ENCODE data around the gene SBNO1. TPM values are rescaled to one million over a fixed set of nuclear protein-coding genes. Genes with fewer than 3 reads are reported as not detected.
"Not testable (repeated sequence)": the region's sequence is repeated elsewhere in the genome, so short reads cannot be mapped to it uniquely, and the experiment has no call there.

SBNO1 gene
- polyA plus RNA-seq (ENCODE audit: insufficient read length in 3 of 3) = 10 to 100 TPM; 31.5 to 32.2 (median 31.9) TPM

- DNase-seq (ENCODE audit: low read depth in 3 of 3, low spot score in 2 of 3) = peak; percentile 77 to 91 (median 84)
These were observed at the start of gene SBNO1 for GRCh38 chr12:123364532-123365024. TSS of gene SBNO1 (minus strand) at chr12:123364847. CDS start at chr12:123350441, 14,406 bp downstream.

- no peak for DNase-seq (ENCODE audit: low read depth in 3 of 3, low spot score in 2 of 3)
These were observed 45.4 kb upstream of the SBNO1 start for GRCh38 chr12:123410041-123410412.

GRCh38 chr12:123409284-123410040, 44.8 kb upstream of the SBNO1 start:
- not testable (repeated sequence) for DNase-seq (ENCODE audit: low read depth in 3 of 3, low spot score in 2 of 3)

- not testable (repeated sequence) for DNase-seq (ENCODE audit: low read depth in 3 of 3, low spot score in 2 of 3)
These were observed 44.0 kb upstream of the SBNO1 start for GRCh38 chr12:123408619-123409018.

- DNase-seq (ENCODE audit: low read depth in 3 of 3, low spot score in 2 of 3) = not testable (repeated sequence)
These were observed 43.3 kb upstream of the SBNO1 start for GRCh38 chr12:123407934-123408333.

GRCh38 chr12:123407269-123407668, 42.6 kb upstream of the SBNO1 start:
- DNase-seq (ENCODE audit: low read depth in 3 of 3, low spot score in 2 of 3) = not testable (repeated sequence)

- DNase-seq (ENCODE audit: low read depth in 3 of 3, low spot score in 2 of 3) = no peak
These were observed 39.9 kb upstream of the SBNO1 start for GRCh38 chr12:123404581-123404980.

GRCh38 chr12:123401753-123402683, 37.4 kb upstream of the SBNO1 start:
- no peak for DNase-seq (ENCODE audit: low read depth in 3 of 3, low spot score in 2 of 3)

GRCh38 chr12:123399255-123399617, 34.6 kb upstream of the SBNO1 start:
- no peak for DNase-seq (ENCODE audit: low read depth in 3 of 3, low spot score in 2 of 3)

- DNase-seq (ENCODE audit: low read depth in 3 of 3, low spot score in 2 of 3) = no peak
These were observed 34.1 kb upstream of the SBNO1 start for GRCh38 chr12:123398550-123399254.

- DNase-seq (ENCODE audit: low read depth in 3 of 3, low spot score in 2 of 3) = no peak
These were observed 33.5 kb upstream of the SBNO1 start for GRCh38 chr12:123398177-123398549.

- DNase-seq (ENCODE audit: low read depth in 3 of 3, low spot score in 2 of 3) = no peak
These were observed 32.8 kb upstream of the SBNO1 start for GRCh38 chr12:123397400-123397799.

GRCh38 chr12:123396954-123397353, 32.3 kb upstream of the SBNO1 start:
- no peak for DNase-seq (ENCODE audit: low read depth in 3 of 3, low spot score in 2 of 3)

GRCh38 chr12:123396543-123396942, 31.9 kb upstream of the SBNO1 start:
- DNase-seq (ENCODE audit: low read depth in 3 of 3, low spot score in 2 of 3) = no peak

- DNase-seq (ENCODE audit: low read depth in 3 of 3, low spot score in 2 of 3) = no peak
These were observed 30.6 kb upstream of the SBNO1 start for GRCh38 chr12:123395236-123395635.

- no peak for DNase-seq (ENCODE audit: low read depth in 3 of 3, low spot score in 2 of 3)
These were observed 29.1 kb upstream of the SBNO1 start for GRCh38 chr12:123393747-123394146.

- DNase-seq (ENCODE audit: low read depth in 3 of 3, low spot score in 2 of 3) = no peak
These were observed 27.1 kb upstream of the SBNO1 start for GRCh38 chr12:123391546-123392343.

GRCh38 chr12:123390498-123391426, 26.1 kb upstream of the SBNO1 start:
- no peak for DNase-seq (ENCODE audit: low read depth in 3 of 3, low spot score in 2 of 3)

Data from right renal cortex interstitium (tissue), 3 donors.